Upper lobe of left lung (tissue), 6 donors: Measurements from ENCODE around the gene PPP2R2C. TPM values are rescaled to one million over a fixed set of nuclear protein-coding genes. Genes with fewer than 3 reads are reported as not detected.

Source experiments
- ATAC-seq, 2 donors: fragments of 200-7000 bp; cut with Tn5 transposase; one replicate each; pipeline ENCODE4 v1.9.1; 2022; ENCODE audit warnings: mild to moderate bottlenecking in 2 of 2, moderate library complexity in 2 of 2; ENCODE audit not compliant: low FRiP score in 2 of 2
- DNase-seq, 2 donors: peaks; one replicate each; pipeline ENCODE4 v3.0.0-alpha.2; 2019 to 2020
- H3K27ac ChIP-seq, 4 donors: fragments of 200-600 bp; sonication (generic); one replicate each; pipeline ENCODE4 v1.5.1; 2016 to 2019
- H3K27me3 ChIP-seq, 4 donors: fragments of 200-600 bp; sonication (generic); one replicate each; pipeline ENCODE4 v1.5.1; 2017 to 2019
- H3K36me3 ChIP-seq, 4 donors: fragments of 200-600 bp; sonication (generic); one replicate each; pipeline ENCODE4 v1.5.1; 2016 to 2019
- H3K4me1 ChIP-seq, 4 donors: fragments of 200-600 bp; sonication (generic); one replicate each; pipeline ENCODE4 v1.5.1; 2018 to 2019
- H3K4me3 ChIP-seq, 4 donors: fragments of 200-600 bp; sonication (generic); one replicate each; pipeline ENCODE4 v1.5.1; 2017 to 2019; ENCODE audit warnings: mild to moderate bottlenecking in 2 of 4, moderate library complexity in 1 of 4
- H3K9me3 ChIP-seq, 4 donors: fragments of 200-600 bp; sonication (generic); one replicate each; pipeline ENCODE4 v1.5.1; 2018 to 2019
- EP300 ChIP-seq, 4 donors: sonication (generic); formaldehyde crosslinking; IDR thresholded peaks; one replicate each; pipeline ENCODE4 v1.5.1; 2017; ENCODE audit warnings: antibody characterized with exemption in 4 of 4, control low read depth in 2 of 4
- POLR2A ChIP-seq, 4 donors: fragments of 450-650 bp; IDR thresholded peaks; one replicate each; pipeline ENCODE4 v1.5.1; 2016 to 2017; ENCODE audit warnings: antibody characterized with exemption in 4 of 4, mild to moderate bottlenecking in 2 of 4
- POLR2AphosphoS5 ChIP-seq, 2 donors: sonication (generic); formaldehyde crosslinking; IDR thresholded peaks; one replicate each; pipeline ENCODE4 v1.5.1; 2017; ENCODE audit warnings: antibody characterized with exemption in 2 of 2
- WGBS, 2 donors: methylation state at CpG; one replicate each; pipeline ENCODE4 v1.1.5; 2017 to 2018; 5-methylcytosine and 5-hydroxymethylcytosine counted together
- total RNA-seq, 6 donors: library from RNA; depleted of rRNA in 4 of 6; stranded (reverse); fragments of >200 nt in 4 of 6; gene quantifications; one replicate each; pipeline versions ENCODE4 v1.1.0 to v1.2.1, GENCODE V29; 2016 to 2021
- TF ChIP-seq, protein P1 (sequence below), 6 experiments: fragments of 450-650 bp in 4 of 6; fragments of 200-600 bp in 2 of 6; sonication (generic) in 2 of 6; IDR thresholded peaks; one replicate each; pipeline ENCODE4 v1.5.1; 2016 to 2019; ENCODE audit warnings: antibody characterized with exemption in 6 of 6
- donor health status: DM: no; HTN: no; CAD: no; lungs with moderate emphysema.
- donor health status: DM: no; HTN: yes; CAD: no; lungs with severe emphysema.

The PPP2R2C gene
- total RNA-seq, 6 donors from 2014 or later: 0.09 to 0.17 TPM; not detected in 4

GRCh38 chr4:6435010-6435409 is 37.4 kb downstream of the PPP2R2C start:
- H3K36me3 ChIP-seq: no peaks in the 10 kb centered on the region

GRCh38 chr4:6430927-6431326 is 41.5 kb downstream of the PPP2R2C start:
- Histone ChIP-seq H3K4me1 (no peaks in the 10 kb centered on the region), H3K27me3 (no peaks in the 10 kb centered on the region), H3K27ac (no peak overlapping the region), H3K9me3 (peaks cover 7 to 14% (median 11%) of the 10 kb centered on the region in 4 donors), H3K4me3 (no peak overlapping the region), H3K36me3 (no peaks in the 10 kb centered on the region)
- 58 to 64% methylated on average over 4 of the region's 4 CpGs for WGBS, 2 donors
- ATAC-seq: no peak
- DNase-seq: no peak
- TF ChIP-seq EP300 (IDR thresholded peaks at IDR 0.05) (no peak), POLR2AphosphoS5 (IDR thresholded peaks at IDR 0.05) (no peak), POLR2A (IDR thresholded peaks at IDR 0.05) (no peak)
- TF ChIP-seq, protein P1, sequence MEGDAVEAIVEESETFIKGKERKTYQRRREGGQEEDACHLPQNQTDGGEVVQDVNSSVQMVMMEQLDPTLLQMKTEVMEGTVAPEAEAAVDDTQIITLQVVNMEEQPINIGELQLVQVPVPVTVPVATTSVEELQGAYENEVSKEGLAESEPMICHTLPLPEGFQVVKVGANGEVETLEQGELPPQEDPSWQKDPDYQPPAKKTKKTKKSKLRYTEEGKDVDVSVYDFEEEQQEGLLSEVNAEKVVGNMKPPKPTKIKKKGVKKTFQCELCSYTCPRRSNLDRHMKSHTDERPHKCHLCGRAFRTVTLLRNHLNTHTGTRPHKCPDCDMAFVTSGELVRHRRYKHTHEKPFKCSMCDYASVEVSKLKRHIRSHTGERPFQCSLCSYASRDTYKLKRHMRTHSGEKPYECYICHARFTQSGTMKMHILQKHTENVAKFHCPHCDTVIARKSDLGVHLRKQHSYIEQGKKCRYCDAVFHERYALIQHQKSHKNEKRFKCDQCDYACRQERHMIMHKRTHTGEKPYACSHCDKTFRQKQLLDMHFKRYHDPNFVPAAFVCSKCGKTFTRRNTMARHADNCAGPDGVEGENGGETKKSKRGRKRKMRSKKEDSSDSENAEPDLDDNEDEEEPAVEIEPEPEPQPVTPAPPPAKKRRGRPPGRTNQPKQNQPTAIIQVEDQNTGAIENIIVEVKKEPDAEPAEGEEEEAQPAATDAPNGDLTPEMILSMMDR (IDR thresholded peaks at IDR 0.05): no peak

More at GRCh38 chr4:6435010-6435409, 37.4 kb downstream of the PPP2R2C start:
- peaks cover 7 to 14% (median 11%) of the 10 kb centered on the region in 4 donors for H3K9me3 ChIP-seq
- ATAC-seq (no peak), DNase-seq (no peak)
- no peaks in the 10 kb centered on the region for H3K27me3 ChIP-seq
- no peaks in the 10 kb centered on the region for H3K4me1 ChIP-seq
- no peak overlapping the region for H3K27ac ChIP-seq
- no peak for TF ChIP-seq POLR2A (IDR thresholded peaks at IDR 0.05)
- no peak for TF ChIP-seq EP300 (IDR thresholded peaks at IDR 0.05)
- no peak overlapping the region for H3K4me3 ChIP-seq

DNA sequence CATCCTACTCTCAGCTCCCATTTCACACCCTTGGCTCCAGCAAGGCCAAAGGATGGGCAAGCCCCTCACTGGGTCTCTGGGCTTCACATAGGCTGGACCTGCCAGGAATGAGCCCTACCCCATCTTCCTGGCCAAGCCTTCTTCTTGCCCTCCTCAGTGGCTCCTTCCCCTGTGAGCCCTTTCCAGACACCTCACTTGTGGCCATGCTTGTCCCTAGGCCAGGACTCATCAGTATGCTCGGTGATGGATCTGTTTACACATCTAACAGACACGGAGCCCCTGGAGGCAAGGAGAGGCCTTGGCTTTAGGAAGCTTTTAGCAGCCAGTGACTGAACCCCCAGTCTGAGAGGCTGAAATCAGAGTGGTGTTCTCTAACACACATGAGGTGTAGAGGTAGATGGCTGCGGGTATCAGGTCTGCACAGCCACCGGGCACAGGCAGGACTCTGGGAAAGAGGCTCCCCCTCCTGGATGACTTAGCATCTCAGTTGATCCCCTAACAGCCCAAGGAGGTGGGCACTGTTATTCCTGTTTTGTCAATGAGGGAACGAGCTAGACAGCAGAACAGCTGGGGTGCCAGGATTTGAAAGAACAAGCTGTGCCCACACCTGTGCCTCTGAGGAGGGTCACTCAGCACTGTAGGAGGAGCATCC is 44.8 kb downstream of the PPP2R2C start:
- H3K4me1 ChIP-seq: no peaks in the 10 kb centered on the region
- H3K27me3 ChIP-seq: no peaks in the 10 kb centered on the region
- no peaks in the 10 kb centered on the region for H3K36me3 ChIP-seq
- ATAC-seq: no peak
- H3K27ac ChIP-seq: no peak overlapping the region
- H3K4me3 ChIP-seq: no peak overlapping the region
- no peak for TF ChIP-seq POLR2AphosphoS5 (IDR thresholded peaks at IDR 0.05)
- no peak for TF ChIP-seq POLR2A (IDR thresholded peaks at IDR 0.05)
- TF ChIP-seq EP300 (IDR thresholded peaks at IDR 0.05): no peak
- TF ChIP-seq, protein P1 (IDR thresholded peaks at IDR 0.05): no peak
- no peak for DNase-seq
- 29 to 30% methylated on average over 5 of the region's 5 CpGs for WGBS, 2 donors
- no peaks in the 10 kb centered on the region for H3K9me3 ChIP-seq

- ATAC-seq (no peak), DNase-seq (no peak)
- WGBS, 2 donors: 58% methylated on average over 10 to 13 of the region's 13 CpGs
- H3K4me1 ChIP-seq: no peaks in the 10 kb centered on the region
- H3K4me3 ChIP-seq: no peak overlapping the region
- H3K27ac ChIP-seq: no peak overlapping the region
- no peaks in the 10 kb centered on the region for H3K36me3 ChIP-seq
- H3K27me3 ChIP-seq: no peaks in the 10 kb centered on the region
- TF ChIP-seq EP300 (IDR thresholded peaks at IDR 0.05): no peak
- H3K9me3 ChIP-seq: no peaks in the 10 kb centered on the region
Observed at GRCh38 chr4:6426571-6427438, 45.6 kb downstream of the PPP2R2C start.

GRCh38 chr4:6425911-6426310 is 46.5 kb downstream of the PPP2R2C start:
- Histone ChIP-seq H3K36me3 (no peaks in the 10 kb centered on the region), H3K27ac (no peak overlapping the region), H3K9me3 (no peaks in the 10 kb centered on the region), H3K4me1 (no peaks in the 10 kb centered on the region), H3K27me3 (no peaks in the 10 kb centered on the region), H3K4me3 (no peak overlapping the region)
- no peak for ATAC-seq
- TF ChIP-seq POLR2A (IDR thresholded peaks at IDR 0.05) (no peak), EP300 (IDR thresholded peaks at IDR 0.05) (no peak), POLR2AphosphoS5 (IDR thresholded peaks at IDR 0.05) (no peak)
- TF ChIP-seq, protein P1 (IDR thresholded peaks at IDR 0.05): no peak
- WGBS, 2 donors: 74 to 86% methylated on average over 4 to 11 of the region's 11 CpGs
- DNase-seq: no peak
